ENCODE results near the gene RAI1.

Gene RAI1

GRCh38 chr17:17831208-17832031 is 150.2 kb downstream of the RAI1 start:
- H3K36me3 ChIP-seq (ENCODE audit: control insufficient read depth, insufficient read depth, low read length), result peaks cover 1% of the 10 kb centered on the region; the same call in 1 of the 2 replicates
- no peak for DNase-seq (ENCODE audit: extremely low read depth, insufficient read length)

GRCh38 chr17:17832032-17832363 is 150.7 kb downstream of the RAI1 start:
- TF ChIP-seq CTCF (IDR thresholded peaks at IDR 0.05; ENCODE audit: insufficient read depth, low read length, poor library complexity, severe bottlenecking), result no peak
- DNase-seq (ENCODE audit: extremely low read depth, insufficient read length), result no peak
- Histone ChIP-seq H3K4me3 (replicated peaks; ENCODE audit: low read depth, low read length) (no peak overlapping the region), H3K27me3 (replicated peaks; ENCODE audit: control insufficient read depth, insufficient read depth, low read length) (no peaks in the 10 kb centered on the region), H3K36me3 (ENCODE audit: control insufficient read depth, insufficient read depth, low read length) (peaks cover 1% of the 10 kb centered on the region; the same call in 1 of the 2 replicates)

More at GRCh38 chr17:17831208-17832031, 150.2 kb downstream of the RAI1 start:
- Histone ChIP-seq H3K27me3 (replicated peaks; ENCODE audit: control insufficient read depth, insufficient read depth, low read length) (no peaks in the 10 kb centered on the region), H3K4me3 (replicated peaks; ENCODE audit: low read depth, low read length) (no peak overlapping the region)
- TF ChIP-seq CTCF (IDR thresholded peaks at IDR 0.05; ENCODE audit: insufficient read depth, low read length, poor library complexity, severe bottlenecking), result no peak

GRCh38 chr17:17833658-17834357 is 152.6 kb downstream of the RAI1 start:
- Histone ChIP-seq H3K4me3 (replicated peaks; ENCODE audit: low read depth, low read length) (no peak overlapping the region), H3K27me3 (replicated peaks; ENCODE audit: control insufficient read depth, insufficient read depth, low read length) (no peaks in the 10 kb centered on the region), H3K36me3 (ENCODE audit: control insufficient read depth, insufficient read depth, low read length) (no peaks in the 10 kb centered on the region; the same call in 1 of the 2 replicates)
- DNase-seq (ENCODE audit: extremely low read depth, insufficient read length), result no peak
- TF ChIP-seq CTCF (IDR thresholded peaks at IDR 0.05; ENCODE audit: insufficient read depth, low read length, poor library complexity, severe bottlenecking), result no peak

- Histone ChIP-seq H3K27me3 (replicated peaks; ENCODE audit: control insufficient read depth, insufficient read depth, low read length) (no peaks in the 10 kb centered on the region), H3K36me3 (ENCODE audit: control insufficient read depth, insufficient read depth, low read length) (no peaks in the 10 kb centered on the region; the same call in 1 of the 2 replicates), H3K4me3 (replicated peaks; ENCODE audit: low read depth, low read length) (peak overlapping the region; percentile 89)
- DNase-seq (ENCODE audit: extremely low read depth, insufficient read length), result no peak
- TF ChIP-seq CTCF (IDR thresholded peaks at IDR 0.05; ENCODE audit: insufficient read depth, low read length, poor library complexity, severe bottlenecking), result no peak
These were observed 153.7 kb downstream of the RAI1 start for GRCh38 chr17:17834974-17835373.

GRCh38 chr17:17835415-17836249 is 154.4 kb downstream of the RAI1 start:
- DNase-seq (ENCODE audit: extremely low read depth, insufficient read length), result no peak
- TF ChIP-seq CTCF (IDR thresholded peaks at IDR 0.05; ENCODE audit: insufficient read depth, low read length, poor library complexity, severe bottlenecking), result no peak

More at GRCh38 chr17:17835415-17836249, 154.4 kb downstream of the RAI1 start:
- Histone ChIP-seq H3K27me3 (replicated peaks; ENCODE audit: control insufficient read depth, insufficient read depth, low read length) (no peaks in the 10 kb centered on the region), H3K4me3 (replicated peaks; ENCODE audit: low read depth, low read length) (peak overlapping the region; percentile 89), H3K36me3 (ENCODE audit: control insufficient read depth, insufficient read depth, low read length) (no peaks in the 10 kb centered on the region; the same call in 1 of the 2 replicates)
